K562 (cell line): ENCODE results near the gene WWOX.

ENCODE experiments used
- BHLHE40 ChIP-seq: IDR thresholded peaks from 2 replicates; pipeline ENCODE4 v1.6.1; 2011; ENCODE audit warnings: low read length, improper control_type of control experiment
- EZH2 ChIP-seq: IDR thresholded peaks from 2 replicates; pipeline ENCODE4 v1.6.1; 2012; ENCODE audit warnings: low read depth, mild to moderate bottlenecking, inconsistent platforms, low read length, borderline replicate concordance
- MYC ChIP-seq, 2 experiments: fragments of 250-450 bp in 1 of 2; sonication (Bioruptor Pico) in 1 of 2; IDR thresholded peaks; 2 replicates each; pipeline versions ENCODE4 v1.5.1 to v1.6.1; 2012 to 2021; ENCODE audit warnings: low read depth in 2 of 2, borderline replicate concordance in 1 of 2, improper control_type of control experiment in 1 of 2, low read length in 1 of 2, mild to moderate bottlenecking in 1 of 2, moderate library complexity in 1 of 2
- POLR2A ChIP-seq: fragments of 450-650 bp; conservative IDR thresholded peaks from 2 replicates; pipeline ENCODE4 v1.6.1; 2016
- RNF2 ChIP-seq: sonication (generic); IDR thresholded peaks from 2 replicates; pipeline ENCODE4 v1.6.1; 2016
- RUNX1 ChIP-seq: sonication (generic); IDR thresholded peaks from 2 replicates; pipeline ENCODE4 v1.6.1; 2016; ENCODE audit warnings: antibody characterized with exemption, low read depth
- SIX5 ChIP-seq, 2 experiments: IDR thresholded peaks; 2 replicates each; pipeline ENCODE4 v1.6.1; 2011; ENCODE audit warnings: low read length in 2 of 2, borderline replicate concordance in 1 of 2, low read depth in 1 of 2, mild to moderate bottlenecking in 1 of 2, moderate library complexity in 1 of 2; ENCODE audit not compliant: insufficient read depth in 1 of 2
- SNIP1 ChIP-seq: fragments of 450-650 bp; IDR thresholded peaks from 2 replicates; pipeline ENCODE4 v1.7.1; 2017; ENCODE audit warnings: low read depth, mild to moderate bottlenecking
- U2AF1 ChIP-seq: fragments of 200-400 bp; formaldehyde crosslinking; optimal IDR thresholded peaks from 2 replicates; pipeline ENCODE3; 2017; ENCODE audit warnings: mild to moderate bottlenecking, low read depth, low read length, moderate library complexity
- TF ChIP-seq, protein P1 (sequence below): fragments of 250-450 bp; sonication (Bioruptor Pico); IDR thresholded peaks from 2 replicates; pipeline ENCODE4 v1.4.0; 2020; ENCODE audit warnings: mild to moderate bottlenecking, moderate library complexity, borderline replicate concordance
- TF ChIP-seq, protein P2 (sequence below): fragments of 250-450 bp; sonication (Bioruptor Pico); IDR thresholded peaks from 2 replicates; pipeline ENCODE4 v1.5.1; 2021; ENCODE audit warnings: mild to moderate bottlenecking
- TF ChIP-seq, protein P3 (sequence below), 3 experiments: IDR thresholded peaks in 2 of 3; conservative IDR thresholded peaks in 1 of 3; 2 replicates each; pipeline ENCODE4 v1.5.1; 2011 to 2012; ENCODE audit warnings: low read length in 3 of 3, mild to moderate bottlenecking in 3 of 3, control low read depth in 2 of 3, improper control_type of control experiment in 1 of 3, inconsistent platforms in 1 of 3, low read depth in 1 of 3, mixed read lengths in 1 of 3, moderate library complexity in 1 of 3; ENCODE audit not compliant: insufficient read depth in 2 of 3
- TF ChIP-seq, protein P4 (sequence below): fragments of 450-650 bp; IDR thresholded peaks from 2 replicates; pipeline ENCODE4 v1.6.1; 2017; ENCODE audit warnings: mild to moderate bottlenecking, moderate library complexity

DNA sequence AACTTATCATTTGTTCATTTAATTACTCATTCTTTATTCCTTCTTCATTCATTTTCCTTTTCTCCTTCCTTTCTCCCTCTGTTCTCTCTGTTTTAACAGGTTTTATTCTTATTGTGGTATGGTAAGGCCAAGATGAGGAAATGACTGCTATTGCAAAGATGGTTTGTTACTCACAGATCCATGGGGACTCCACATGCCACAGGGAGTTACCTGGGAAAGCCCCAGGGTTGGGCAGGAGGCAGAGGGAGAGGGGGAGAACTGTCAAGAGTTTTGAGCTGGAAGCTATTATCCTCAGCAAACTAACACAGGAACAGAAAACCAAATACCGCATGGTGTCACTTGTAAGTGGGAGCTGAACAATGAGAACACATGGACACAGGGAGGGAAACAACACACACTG is 453.3 kb downstream of the WWOX start:
- TF ChIP-seq, protein P1, sequence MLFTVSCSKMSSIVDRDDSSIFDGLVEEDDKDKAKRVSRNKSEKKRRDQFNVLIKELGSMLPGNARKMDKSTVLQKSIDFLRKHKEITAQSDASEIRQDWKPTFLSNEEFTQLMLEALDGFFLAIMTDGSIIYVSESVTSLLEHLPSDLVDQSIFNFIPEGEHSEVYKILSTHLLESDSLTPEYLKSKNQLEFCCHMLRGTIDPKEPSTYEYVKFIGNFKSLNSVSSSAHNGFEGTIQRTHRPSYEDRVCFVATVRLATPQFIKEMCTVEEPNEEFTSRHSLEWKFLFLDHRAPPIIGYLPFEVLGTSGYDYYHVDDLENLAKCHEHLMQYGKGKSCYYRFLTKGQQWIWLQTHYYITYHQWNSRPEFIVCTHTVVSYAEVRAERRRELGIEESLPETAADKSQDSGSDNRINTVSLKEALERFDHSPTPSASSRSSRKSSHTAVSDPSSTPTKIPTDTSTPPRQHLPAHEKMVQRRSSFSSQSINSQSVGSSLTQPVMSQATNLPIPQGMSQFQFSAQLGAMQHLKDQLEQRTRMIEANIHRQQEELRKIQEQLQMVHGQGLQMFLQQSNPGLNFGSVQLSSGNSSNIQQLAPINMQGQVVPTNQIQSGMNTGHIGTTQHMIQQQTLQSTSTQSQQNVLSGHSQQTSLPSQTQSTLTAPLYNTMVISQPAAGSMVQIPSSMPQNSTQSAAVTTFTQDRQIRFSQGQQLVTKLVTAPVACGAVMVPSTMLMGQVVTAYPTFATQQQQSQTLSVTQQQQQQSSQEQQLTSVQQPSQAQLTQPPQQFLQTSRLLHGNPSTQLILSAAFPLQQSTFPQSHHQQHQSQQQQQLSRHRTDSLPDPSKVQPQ (CRISPR knock-in tag): no peak
- no peak for TF ChIP-seq SIX5 (IDR thresholded peaks at IDR 0.05; ENCODE audit: borderline replicate concordance in 1 of 2, insufficient read depth in 1 of 2, low read depth in 1 of 2, low read length in 2 of 2)
- no peak for TF ChIP-seq BHLHE40
- TF ChIP-seq, protein P2, sequence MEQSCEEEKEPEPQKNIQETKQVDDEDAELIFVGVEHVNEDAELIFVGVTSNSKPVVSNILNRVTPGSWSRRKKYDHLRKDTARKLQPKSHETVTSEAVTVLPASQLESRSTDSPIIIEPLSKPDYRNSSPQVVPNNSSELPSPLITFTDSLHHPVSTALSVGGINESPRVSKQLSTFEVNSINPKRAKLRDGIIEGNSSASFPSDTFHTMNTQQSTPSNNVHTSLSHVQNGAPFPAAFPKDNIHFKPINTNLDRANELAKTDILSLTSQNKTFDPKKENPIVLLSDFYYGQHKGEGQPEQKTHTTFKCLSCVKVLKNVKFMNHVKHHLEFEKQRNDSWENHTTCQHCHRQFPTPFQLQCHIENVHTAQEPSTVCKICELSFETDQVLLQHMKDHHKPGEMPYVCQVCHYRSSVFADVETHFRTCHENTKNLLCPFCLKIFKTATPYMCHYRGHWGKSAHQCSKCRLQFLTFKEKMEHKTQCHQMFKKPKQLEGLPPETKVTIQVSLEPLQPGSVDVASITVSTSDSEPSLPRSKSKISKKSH: no peak
- TF ChIP-seq, protein P3, sequence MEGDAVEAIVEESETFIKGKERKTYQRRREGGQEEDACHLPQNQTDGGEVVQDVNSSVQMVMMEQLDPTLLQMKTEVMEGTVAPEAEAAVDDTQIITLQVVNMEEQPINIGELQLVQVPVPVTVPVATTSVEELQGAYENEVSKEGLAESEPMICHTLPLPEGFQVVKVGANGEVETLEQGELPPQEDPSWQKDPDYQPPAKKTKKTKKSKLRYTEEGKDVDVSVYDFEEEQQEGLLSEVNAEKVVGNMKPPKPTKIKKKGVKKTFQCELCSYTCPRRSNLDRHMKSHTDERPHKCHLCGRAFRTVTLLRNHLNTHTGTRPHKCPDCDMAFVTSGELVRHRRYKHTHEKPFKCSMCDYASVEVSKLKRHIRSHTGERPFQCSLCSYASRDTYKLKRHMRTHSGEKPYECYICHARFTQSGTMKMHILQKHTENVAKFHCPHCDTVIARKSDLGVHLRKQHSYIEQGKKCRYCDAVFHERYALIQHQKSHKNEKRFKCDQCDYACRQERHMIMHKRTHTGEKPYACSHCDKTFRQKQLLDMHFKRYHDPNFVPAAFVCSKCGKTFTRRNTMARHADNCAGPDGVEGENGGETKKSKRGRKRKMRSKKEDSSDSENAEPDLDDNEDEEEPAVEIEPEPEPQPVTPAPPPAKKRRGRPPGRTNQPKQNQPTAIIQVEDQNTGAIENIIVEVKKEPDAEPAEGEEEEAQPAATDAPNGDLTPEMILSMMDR (IDR thresholded peaks at IDR 0.05 in 2 of 3, conservative IDR thresholded peaks at IDR 0.05 in 1 of 3; ENCODE audit: insufficient read depth in 2 of 3, low read depth in 1 of 3, low read length in 3 of 3): no peak
- TF ChIP-seq POLR2A: no peak
- TF ChIP-seq RUNX1: no peak
- TF ChIP-seq, protein P4, sequence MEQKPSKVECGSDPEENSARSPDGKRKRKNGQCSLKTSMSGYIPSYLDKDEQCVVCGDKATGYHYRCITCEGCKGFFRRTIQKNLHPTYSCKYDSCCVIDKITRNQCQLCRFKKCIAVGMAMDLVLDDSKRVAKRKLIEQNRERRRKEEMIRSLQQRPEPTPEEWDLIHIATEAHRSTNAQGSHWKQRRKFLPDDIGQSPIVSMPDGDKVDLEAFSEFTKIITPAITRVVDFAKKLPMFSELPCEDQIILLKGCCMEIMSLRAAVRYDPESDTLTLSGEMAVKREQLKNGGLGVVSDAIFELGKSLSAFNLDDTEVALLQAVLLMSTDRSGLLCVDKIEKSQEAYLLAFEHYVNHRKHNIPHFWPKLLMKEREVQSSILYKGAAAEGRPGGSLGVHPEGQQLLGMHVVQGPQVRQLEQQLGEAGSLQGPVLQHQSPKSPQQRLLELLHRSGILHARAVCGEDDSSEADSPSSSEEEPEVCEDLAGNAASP: no peak
- TF ChIP-seq RNF2: no peak
- TF ChIP-seq EZH2: no peak
- TF ChIP-seq U2AF1: no peak
- TF ChIP-seq SNIP1: no peak
- TF ChIP-seq MYC (IDR thresholded peaks at IDR 0.05; ENCODE audit: low read depth, low read length): no peak
- TF ChIP-seq MYC (CRISPR knock-in tag; IDR thresholded peaks at IDR 0.05; ENCODE audit: borderline replicate concordance, low read depth): no peak
